PC-9 (cell line): ENCODE measurements around the gene THAP2. TPM values are rescaled to one million over a fixed set of nuclear protein-coding genes. Genes with fewer than 3 reads are reported as not detected.
"Not testable (repeated sequence)": the region's sequence is repeated elsewhere in the genome, so short reads cannot be mapped to it uniquely, and the experiment has no call there.

Experiments
- BruUV-seq: library from RNA; stranded (reverse); fragments of 400-500 nt; replicated peaks from 2 replicates; lab custom pipeline; 2021; lab: Mats Ljungman, UMichigan
- CTCF ChIA-PET: fragments of 300-600 bp; sonication (Branson Sonifier 250); formaldehyde crosslinking; loops from one replicate; lab custom pipeline; 2022; ENCODE audit warnings: antibody characterized with exemption; lab: Charles Lee
- POLR2A ChIA-PET: fragments of 300-600 bp; sonication (Branson Sonifier 250); formaldehyde crosslinking; loops from one replicate; lab custom pipeline; 2022; ENCODE audit warnings: antibody characterized with exemption; ENCODE audit not compliant: unreplicated experiment; lab: Charles Lee
- DNase-seq, 2 experiments: peaks; one replicate each; pipeline versions ENCODE4 v3.0.0 to v3.0.0-alpha.2; 2015 to 2022; ENCODE audit warnings: mixed read lengths in 1 of 2
- H2AFZ ChIP-seq: fragments of 200-600 bp; sonication (generic); 2 replicates; pipeline ENCODE4 v1.8.1; 2017; ENCODE audit warnings: antibody characterized with exemption
- H3F3A ChIP-seq: fragments of 200-600 bp; sonication (generic); 2 replicates; pipeline ENCODE4 v1.8.1; 2017; ENCODE audit warnings: antibody characterized with exemption, mild to moderate bottlenecking, low read depth; ENCODE audit not compliant: insufficient read depth
- H3K27ac ChIP-seq: fragments of 200-600 bp; sonication (generic); 2 replicates; pipeline ENCODE4 v1.6.1; 2016; ENCODE audit warnings: mixed run types
- H3K27me3 ChIP-seq: fragments of 200-600 bp; sonication (generic); 2 replicates; pipeline ENCODE4 v1.6.1; 2016; ENCODE audit warnings: low read depth, mixed run types; ENCODE audit not compliant: insufficient read depth
- H3K36me3 ChIP-seq: fragments of 200-600 bp; sonication (generic); 2 replicates; pipeline ENCODE4 v1.6.1; 2016; ENCODE audit warnings: low read depth, mixed run types
- H3K4me1 ChIP-seq: fragments of 200-600 bp; sonication (generic); replicated peaks from 2 replicates; pipeline ENCODE4 v1.6.1; 2016; ENCODE audit warnings: mixed run types; ENCODE audit not compliant: insufficient read depth
- H3K4me2 ChIP-seq: fragments of 200-600 bp; sonication (generic); 2 replicates; pipeline ENCODE4 v1.6.1; 2017; ENCODE audit warnings: mixed run types
- H3K4me3 ChIP-seq: fragments of 200-600 bp; sonication (generic); 2 replicates; pipeline ENCODE4 v1.6.1; 2016; ENCODE audit warnings: mixed run types
- H3K79me2 ChIP-seq: fragments of 200-600 bp; sonication (generic); 2 replicates; pipeline ENCODE4 v1.6.1; 2017; ENCODE audit warnings: low read depth, mixed run types
- H3K9me2 ChIP-seq: fragments of 200-600 bp; sonication (generic); 2 replicates; pipeline ENCODE4 v1.8.1; 2017; ENCODE audit warnings: mild to moderate bottlenecking; ENCODE audit not compliant: insufficient read depth
- H3K9me3 ChIP-seq: fragments of 200-600 bp; sonication (generic); 2 replicates; pipeline ENCODE4 v1.8.1; 2016; ENCODE audit warnings: low read depth; ENCODE audit not compliant: insufficient read depth
- H4K20me1 ChIP-seq: fragments of 200-600 bp; sonication (generic); 2 replicates; pipeline ENCODE4 v1.8.1; 2017; ENCODE audit not compliant: insufficient read depth
- CTCF ChIP-seq: fragments of 200-600 bp; sonication (generic); conservative IDR thresholded peaks from 2 replicates; pipeline ENCODE4 v1.6.1; 2017; ENCODE audit warnings: mixed run types, antibody characterized with exemption, mild to moderate bottlenecking, moderate library complexity
- EZH2 ChIP-seq: fragments of 200-600 bp; sonication (generic); IDR thresholded peaks from 2 replicates; pipeline ENCODE4 v1.8.0; 2017; ENCODE audit warnings: antibody characterized with exemption, low read depth
- intact Hi-C: fragments of 100-400 bp; cut with micrococcal nuclease; formaldehyde crosslinking; loops from one replicate; pipeline ENCODE4 v1.10.0; 2022; ENCODE audit not compliant: unreplicated experiment
- total RNA-seq: library from RNA; stranded (reverse); gene quantifications from 2 replicates; pipeline ENCODE4 v1.2.3, GENCODE V29; 2021

THAP2 gene
- total RNA-seq, 1 experiment from 2014 or later = 7.0 TPM

GRCh38 chr12:71685914-71686657 lies 22.0 kb downstream of the THAP2 start, which contains the start of gene TMEM19:
Gene TMEM19, plus strand, starts transcription at chr12:71686082. Its CDS starts 599 bp downstream, at chr12:71686681.
- Histone ChIP-seq H4K20me1 (no peaks in the 10 kb centered on the region), H2AFZ (peak within 1 kb of the TSS; percentile 93), H3K79me2 (peaks cover 17% of the 10 kb centered on the region), H3K36me3 (no peaks in the 10 kb centered on the region), H3K4me3 (peak within 1 kb of the TSS; percentile 96), H3K27ac (peak within 1 kb of the TSS; percentile 72), H3K4me1 (peaks cover 13% of the 10 kb centered on the region), H3K27me3 (no peaks in the 10 kb centered on the region), H3K9me2 (no peaks in the 10 kb centered on the region), H3K9me3 (no peaks in the 10 kb centered on the region), H3K4me2 (peak within 1 kb of the TSS; percentile 91), H3F3A (peaks cover 5% of the 10 kb centered on the region)
- DNase-seq = peak; percentile 78 to 89
- peak; percentile 20; the same call in 1 of the 2 replicates for TF ChIP-seq CTCF
- no peak for TF ChIP-seq EZH2
- TSS peak; percentile 38 for BruUV-seq
- intact Hi-C loops = loop anchor here (1.0 to 2.0 kb wide), 3 partner anchors 19 to 69 kb away; partner anchors contain the start of genes RAB21 and THAP2
- CTCF ChIA-PET = interaction anchor here (0.5 to 2.8 kb wide), 3 partner anchors 61 to 192 kb away, joined by 7 to 17 read pairs (median 8); no protein-coding TSS in a partner anchor
- POLR2A ChIA-PET = interaction anchor here (0.5 to 2.1 kb wide), 5 partner anchors 22 to 1739 kb away, joined by 3 to 11 read pairs (median 4); partner anchors contain the start of genes RAB21, THAP2 and ZFC3H1

GRCh38 chr12:71686658-71687025 lies 22.5 kb downstream of the THAP2 start:
- BruUV-seq = no TSS peak

GRCh38 chr12:71687172-71687571 lies 23.1 kb downstream of the THAP2 start:
- peak overlapping the region; percentile 93 for H2AFZ ChIP-seq
- intact Hi-C loops = loop anchor here (2.0 kb wide), 2 partner anchors 18 to 68 kb away; partner anchors contain the start of gene RAB21

More at GRCh38 chr12:71686658-71687025, 22.5 kb downstream of the THAP2 start:
- ChIA-PET CTCF (interaction anchor here (0.5 to 2.8 kb wide), 3 partner anchors 60 to 193 kb away, joined by 7 to 17 read pairs (median 8); no protein-coding TSS in a partner anchor), POLR2A (interaction anchor here (0.5 to 1.1 kb wide), 3 partner anchors 22 to 1740 kb away, joined by 3 to 5 read pairs (median 4); partner anchors contain the start of gene RAB21)
- Histone ChIP-seq H2AFZ (peak overlapping the region; percentile 93), H3K4me3 (peak overlapping the region; percentile 96), H3K9me3 (no peaks in the 10 kb centered on the region), H3K27ac (peak overlapping the region; percentile 72), H3K9me2 (no peaks in the 10 kb centered on the region), H4K20me1 (no peaks in the 10 kb centered on the region), H3K36me3 (no peaks in the 10 kb centered on the region), H3K79me2 (peaks cover 17% of the 10 kb centered on the region), H3K4me1 (peaks cover 13% of the 10 kb centered on the region), H3K27me3 (no peaks in the 10 kb centered on the region), H3K4me2 (peak overlapping the region; percentile 91), H3F3A (peaks cover 5% of the 10 kb centered on the region)
- no peak for DNase-seq
- intact Hi-C loops = loop anchor here (1.0 to 2.0 kb wide), 3 partner anchors 18 to 68 kb away; partner anchors contain the start of genes RAB21 and THAP2
- TF ChIP-seq EZH2 (no peak), CTCF (no peak)

More at GRCh38 chr12:71687172-71687571, 23.1 kb downstream of the THAP2 start:
- peak overlapping the region; percentile 91 for H3K4me2 ChIP-seq
- H3K9me2 ChIP-seq, H3F3A ChIP-seq, DNase-seq, H4K20me1 ChIP-seq, BruUV-seq, H3K27me3 ChIP-seq, H3K36me3 ChIP-seq, H3K9me3 ChIP-seq: not testable (repeated sequence)
- peaks cover 13% of the 10 kb centered on the region for H3K4me1 ChIP-seq
- peak overlapping the region; percentile 96 for H3K4me3 ChIP-seq
- ChIA-PET CTCF (interaction anchor here (2.8 kb wide), 1 partner anchor 60 kb away, joined by 17 read pairs; no protein-coding TSS in a partner anchor), POLR2A (interaction anchor here (0.7 kb wide), 1 partner anchor 23 kb away, joined by 5 read pairs; no protein-coding TSS in a partner anchor)
- H3K79me2 ChIP-seq = peaks cover 17% of the 10 kb centered on the region
- 0 out of 2 replicates have a peak overlapping the region, but pooled peaks have one; percentile 72 for H3K27ac ChIP-seq
